ENCODE measurements around the gene RAPGEF4. TPM values are rescaled to one million over a fixed set of nuclear protein-coding genes. Genes with fewer than 3 reads are reported as not detected.

RAPGEF4 gene
- total and polyA plus RNA-seq, 2 of the 4 experiments (the other 2 are of a cell fraction), result 1.7 to 3.2 TPM

DNA sequence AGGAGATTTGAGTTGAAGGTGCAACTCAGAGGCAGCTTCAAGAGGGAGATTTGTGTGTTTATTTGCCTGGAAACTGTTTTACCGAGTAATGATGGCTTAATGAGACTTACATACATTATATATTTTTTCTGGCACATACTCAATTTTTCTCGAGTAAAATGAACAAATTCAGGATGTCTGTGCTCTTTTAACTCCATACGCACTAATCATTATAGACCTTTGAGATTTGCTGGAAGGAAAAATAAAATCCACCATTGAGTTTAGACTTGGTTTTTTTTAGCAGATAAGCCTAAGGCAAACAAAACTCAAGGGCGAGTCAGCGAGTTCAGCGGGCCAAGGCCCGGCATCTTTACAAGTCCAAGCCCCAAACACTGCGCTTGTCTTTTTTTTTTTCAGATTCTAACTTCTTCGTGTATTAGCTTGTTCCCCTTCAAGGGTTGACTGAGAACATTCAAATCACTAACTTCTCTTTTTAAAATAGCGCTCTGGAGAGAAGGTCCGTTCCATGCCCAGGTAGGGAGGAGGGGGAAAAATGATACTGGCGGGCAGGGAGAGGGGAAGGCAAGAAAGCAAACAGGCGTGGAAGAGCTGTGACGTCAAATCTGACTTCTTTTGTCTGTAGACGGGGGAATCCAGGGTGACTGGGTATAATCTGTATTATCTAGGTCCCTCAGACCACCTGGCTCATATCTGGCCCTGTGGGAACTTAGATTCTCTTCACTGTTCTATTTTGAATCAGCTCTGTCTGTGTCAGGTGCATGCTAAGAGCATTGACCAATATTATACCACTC is 267.3 kb downstream of the RAPGEF4 start:
- H3K9me3 ChIP-seq (ENCODE audit: control insufficient read depth, insufficient read depth, low read length), result no peaks in the 10 kb centered on the region
- no peak overlapping the region for H2BK15ac ChIP-seq (ENCODE audit: low read depth, low read length)
- dilution Hi-C loops (cut with HindIII; ENCODE audit: low sequenced_read_pairs, unreplicated experiment), result no loop called here
- no peak overlapping the region for H2BK20ac ChIP-seq (ENCODE audit: low read depth, low read length)
- H2AFZ ChIP-seq (replicated peaks; ENCODE audit: low read length, poor library complexity), result peak overlapping the region; percentile 5
- no peak overlapping the region for H4K5ac ChIP-seq (ENCODE audit: low read depth, low read length)
- H4K91ac ChIP-seq (ENCODE audit: insufficient read depth, low read depth, low read length), result no peak overlapping the region
- H3K4me1 ChIP-seq (ENCODE audit: control insufficient read depth, insufficient read depth, low read length), result peaks cover 8% of the 10 kb centered on the region
- no peak overlapping the region for H3K23ac ChIP-seq (ENCODE audit: low read depth, low read length)
- DNase-seq (no peak), ATAC-seq (ENCODE audit: low read depth) (no peak)
- no peak overlapping the region for H3K18ac ChIP-seq (ENCODE audit: low read depth, low read length)
- H3K56ac ChIP-seq (ENCODE audit: extremely low read depth, insufficient read depth, low read length), result no peak overlapping the region
- no peak overlapping the region for H3K4ac ChIP-seq (ENCODE audit: low read depth, low read length)
- no peak overlapping the region for H3K4me3 ChIP-seq (ENCODE audit: insufficient read depth, low read depth, low read length)
- no peaks in the 10 kb centered on the region for H3K36me3 ChIP-seq (ENCODE audit: control insufficient read depth, insufficient read depth, low read length)
- intact Hi-C loops (cut with micrococcal nuclease), result no loop called here
- WGBS, 2 experiments (ENCODE audit: extremely low coverage in 2 of 2, insufficient read length in 1 of 2), result 90% methylated on average over 2 of the region's 15 CpGs; no CpG with 5 or more reads in 1 of the 2 experiments
- CTCF ChIA-PET, result interaction anchor here (0.6 to 0.7 kb wide), 2 partner anchors 31 to 48 kb away, joined by 3 to 4 read pairs; no protein-coding TSS in a partner anchor
- H2AK5ac ChIP-seq (ENCODE audit: low read depth, low read length), result no peak overlapping the region
- no peak overlapping the region for H3K4me2 ChIP-seq (ENCODE audit: low read depth, low read length)
- H3K27ac ChIP-seq (ENCODE audit: insufficient read depth, low read length), result no peak overlapping the region
- no peak overlapping the region for H2BK5ac ChIP-seq (ENCODE audit: low read depth, low read length, poor library complexity, severe bottlenecking)
- H3K27me3 ChIP-seq (ENCODE audit: control insufficient read depth, insufficient read depth, low read length), result no peaks in the 10 kb centered on the region
- BruUV-seq (replicated peaks), result no TSS peak
- no peak overlapping the region for H2AK9ac ChIP-seq (replicated peaks; ENCODE audit: low read depth, low read length, poor library complexity)
- POLR2A ChIA-PET (ENCODE audit: unreplicated experiment), result no interaction called here
- in situ Hi-C loops (cut with MboI; ENCODE audit: low sequenced_read_pairs), result no loop called here
- H3K14ac ChIP-seq (replicated peaks; ENCODE audit: low read depth, low read length), result no peak overlapping the region
- no peak overlapping the region for H3K9ac ChIP-seq (ENCODE audit: low read depth, low read length)
- no peaks in the 10 kb centered on the region for H3K9me1 ChIP-seq (ENCODE audit: insufficient read depth, low read length)
- H4K8ac ChIP-seq (ENCODE audit: low read depth in 2 of 2, low read length in 2 of 2), result no peak overlapping the region
- H4K20me1 ChIP-seq (ENCODE audit: insufficient read depth, low read length), result no peaks in the 10 kb centered on the region
- H3K79me1 ChIP-seq (ENCODE audit: low read depth in 1 of 2, low read length in 2 of 2), result no peaks in the 10 kb centered on the region
- H2BK120ac ChIP-seq (ENCODE audit: low read depth, low read length), result no peak overlapping the region
- TF ChIP-seq MAZ (IDR thresholded peaks at IDR 0.05; ENCODE audit: borderline replicate concordance, low read depth, low read length) (no peak), RCOR1 (IDR thresholded peaks at IDR 0.05; ENCODE audit: insufficient replicate concordance, low read length) (no peak), CEBPB (IDR thresholded peaks at IDR 0.05; ENCODE audit: low read depth, low read length) (no peak), NFE2L2 (IDR thresholded peaks at IDR 0.05; ENCODE audit: low read depth, low read length) (no peak), BHLHE40 (IDR thresholded peaks at IDR 0.05; ENCODE audit: low read depth, low read length) (no peak), MAFK (IDR thresholded peaks at IDR 0.05; ENCODE audit: low read depth, low read length) (no peak), POLR2A (IDR thresholded peaks at IDR 0.05; ENCODE audit: low read depth, low read length) (no peak), MXI1 (IDR thresholded peaks at IDR 0.05; ENCODE audit: borderline replicate concordance, low read depth, low read length) (no peak), SMC3 (IDR thresholded peaks at IDR 0.05; ENCODE audit: low read depth, low read length) (no peak), RAD21 (IDR thresholded peaks at IDR 0.05; ENCODE audit: low read length) (no peak), CHD1 (IDR thresholded peaks at IDR 0.05; ENCODE audit: low read depth, low read length) (no peak), RFX5 (IDR thresholded peaks at IDR 0.05; ENCODE audit: low read depth, low read length) (no peak), FOS (IDR thresholded peaks at IDR 0.05; ENCODE audit: low read depth, low read length) (no peak)
- TF ChIP-seq, protein P1, sequence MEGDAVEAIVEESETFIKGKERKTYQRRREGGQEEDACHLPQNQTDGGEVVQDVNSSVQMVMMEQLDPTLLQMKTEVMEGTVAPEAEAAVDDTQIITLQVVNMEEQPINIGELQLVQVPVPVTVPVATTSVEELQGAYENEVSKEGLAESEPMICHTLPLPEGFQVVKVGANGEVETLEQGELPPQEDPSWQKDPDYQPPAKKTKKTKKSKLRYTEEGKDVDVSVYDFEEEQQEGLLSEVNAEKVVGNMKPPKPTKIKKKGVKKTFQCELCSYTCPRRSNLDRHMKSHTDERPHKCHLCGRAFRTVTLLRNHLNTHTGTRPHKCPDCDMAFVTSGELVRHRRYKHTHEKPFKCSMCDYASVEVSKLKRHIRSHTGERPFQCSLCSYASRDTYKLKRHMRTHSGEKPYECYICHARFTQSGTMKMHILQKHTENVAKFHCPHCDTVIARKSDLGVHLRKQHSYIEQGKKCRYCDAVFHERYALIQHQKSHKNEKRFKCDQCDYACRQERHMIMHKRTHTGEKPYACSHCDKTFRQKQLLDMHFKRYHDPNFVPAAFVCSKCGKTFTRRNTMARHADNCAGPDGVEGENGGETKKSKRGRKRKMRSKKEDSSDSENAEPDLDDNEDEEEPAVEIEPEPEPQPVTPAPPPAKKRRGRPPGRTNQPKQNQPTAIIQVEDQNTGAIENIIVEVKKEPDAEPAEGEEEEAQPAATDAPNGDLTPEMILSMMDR (conservative IDR thresholded peaks at IDR 0.05; ENCODE audit: low read depth, low read length), result no peak
- TF ChIP-seq, protein P2, sequence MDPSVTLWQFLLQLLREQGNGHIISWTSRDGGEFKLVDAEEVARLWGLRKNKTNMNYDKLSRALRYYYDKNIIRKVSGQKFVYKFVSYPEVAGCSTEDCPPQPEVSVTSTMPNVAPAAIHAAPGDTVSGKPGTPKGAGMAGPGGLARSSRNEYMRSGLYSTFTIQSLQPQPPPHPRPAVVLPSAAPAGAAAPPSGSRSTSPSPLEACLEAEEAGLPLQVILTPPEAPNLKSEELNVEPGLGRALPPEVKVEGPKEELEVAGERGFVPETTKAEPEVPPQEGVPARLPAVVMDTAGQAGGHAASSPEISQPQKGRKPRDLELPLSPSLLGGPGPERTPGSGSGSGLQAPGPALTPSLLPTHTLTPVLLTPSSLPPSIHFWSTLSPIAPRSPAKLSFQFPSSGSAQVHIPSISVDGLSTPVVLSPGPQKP (IDR thresholded peaks at IDR 0.05; ENCODE audit: borderline replicate concordance, low read depth, low read length), result no peak

Measured in IMR-90 (cell line).